ENCODE results near the gene SSC5D. TPM values are rescaled to one million over a fixed set of nuclear protein-coding genes. Genes with fewer than 3 reads are reported as not detected.
A peak's percentile ranks its signal among the peaks of the same experiment; 100 is the strongest.

SSC5D gene
- total and polyA plus RNA-seq, 10 of the 15 experiments (the other 5 are each of a cell fraction or from before 2014, with no cell fraction given), result 0.03 to 0.13 (median 0.05) TPM; not detected in 4

GRCh38 chr19:55536951-55537740 is 48.9 kb downstream of the SSC5D start, which contains the start of gene SBK2:
Gene SBK2, minus strand, starts transcription at chr19:55537133. Its CDS starts 839 bp downstream, at chr19:55536294.
- no peak within 1 kb of the TSS for H2AFZ ChIP-seq (ENCODE audit: control insufficient read depth, low read depth, low read length)
- in situ Hi-C loops (cut with MboI), result no loop called here

More at GRCh38 chr19:55536951-55537740, 48.9 kb downstream of the SSC5D start, which contains the start of gene SBK2:
- ChIA-PET CTCF (no interaction called here), SMC1A (ENCODE audit: uncharacterized antibody, unreplicated experiment) (no interaction called here), POLR2A (no interaction called here), RAD21 (ENCODE audit: unreplicated experiment) (no interaction called here)
- H3K9ac ChIP-seq (ENCODE audit: control insufficient read depth, insufficient read depth, low read length), result no peak within 1 kb of the TSS
- no peak within 1 kb of the TSS for H3K4me3 ChIP-seq
- H3K4me2 ChIP-seq (ENCODE audit: control insufficient read depth, insufficient read depth), result no peak within 1 kb of the TSS
- no peak for FAIRE-seq
- no peaks in the 10 kb centered on the region for H4K20me1 ChIP-seq (ENCODE audit: control insufficient read depth, insufficient read depth)
- ATAC-seq, result peak; percentile 48
- no peaks in the 10 kb centered on the region for H3K36me3 ChIP-seq (ENCODE audit: control insufficient read depth in 2 of 2, insufficient read depth in 2 of 2, low read length in 1 of 2)
- no TSS peak for BruUV-seq (replicated peaks)
- no peak for DNase-seq (ENCODE audit: low read depth, low spot score)
- H3K79me2 ChIP-seq (ENCODE audit: control insufficient read depth, insufficient read depth, low read length), result no peaks in the 10 kb centered on the region
- H3K4me1 ChIP-seq (ENCODE audit: control insufficient read depth, insufficient read depth, low read length), result no peaks in the 10 kb centered on the region
- 24% methylated on average over 3 of the region's 14 CpGs for WGBS (ENCODE audit: insufficient coverage, insufficient replicate concordance, low lambda C conversion rate, missing lambda C conversion rate)
- no peaks in the 10 kb centered on the region for H3K9me3 ChIP-seq (replicated peaks; ENCODE audit: control insufficient read depth, insufficient read depth, low read length)
- H3K27ac ChIP-seq (ENCODE audit: control insufficient read depth, insufficient read depth), result no peak within 1 kb of the TSS
- H3K27me3 ChIP-seq (replicated peaks in 1 of 2; ENCODE audit: control insufficient read depth in 2 of 2, insufficient read depth in 2 of 2, low read length in 1 of 2), result no peaks in the 10 kb centered on the region
- TF ChIP-seq RUNX3 (IDR thresholded peaks at IDR 0.05; ENCODE audit: low read length), result peak; percentile 52
- 0 out of 6 replicates have a peak, but pooled peaks of 1 of the 3 experiments have one; percentile 4 for TF ChIP-seq CTCF (IDR thresholded peaks at IDR 0.05 in 2 of 3, conservative IDR thresholded peaks at IDR 0.05 in 1 of 3; ENCODE audit: control insufficient read depth in 2 of 3, extremely low read depth in 1 of 3, insufficient read depth in 1 of 3, low read depth in 3 of 3, low read length in 3 of 3)
- no peak for TF ChIP-seq PKNOX1 (IDR thresholded peaks at IDR 0.05)
- no peak for TF ChIP-seq BRCA1 (IDR thresholded peaks at IDR 0.05; ENCODE audit: low read depth, low read length)
- TF ChIP-seq GATAD2B (conservative IDR thresholded peaks at IDR 0.05; ENCODE audit: low read depth), result no peak
- TF ChIP-seq ETV6 (conservative IDR thresholded peaks at IDR 0.05 in 1 of 2, IDR thresholded peaks at IDR 0.05 in 1 of 2; ENCODE audit: borderline replicate concordance in 1 of 2, low read depth in 1 of 2), result no peak
- TF ChIP-seq RAD21 (IDR thresholded peaks at IDR 0.05; ENCODE audit: insufficient read depth, low read depth, low read length), result peak; percentile 20; the same call in 1 of the 2 replicates
- TF ChIP-seq JUND (IDR thresholded peaks at IDR 0.05; ENCODE audit: low read depth, low read length), result no peak
- intact Hi-C loops (cut with micrococcal nuclease; ENCODE audit: unreplicated experiment), result no loop called here

Measured in GM12878 (cell line).